Measurements from ENCODE around the gene SLC22A3. TPM values are rescaled to one million over a fixed set of nuclear protein-coding genes. Genes with fewer than 3 reads are reported as not detected.

The SLC22A3 gene
- total RNA-seq, 2 donors from 2014 or later = 91.5 to 144 TPM

GRCh38 chr6:160355001-160355400 is 6.8 kb downstream of the SLC22A3 start:
- Histone ChIP-seq H3K36me3 (no peaks in the 10 kb centered on the region), H3K9me3 (no peaks in the 10 kb centered on the region), H3K4me3 (peak overlapping the region; percentile 33), H3K27me3 (replicated peaks; ENCODE audit: insufficient read depth) (no peaks in the 10 kb centered on the region), H3K27ac (peak overlapping the region; percentile 96 to 99), H3K4me1 (ENCODE audit: control insufficient read depth in 1 of 2, low read depth in 2 of 2) (peaks cover 49 to 98% of the 10 kb centered on the region in 2 donors)
- peak; percentile 47 for ATAC-seq (ENCODE audit: insufficient number of reproducible peaks, low FRiP score, low read depth)
- TF ChIP-seq CTCF (IDR thresholded peaks at IDR 0.05) = no peak
- no peak for DNase-seq (ENCODE audit: low spot score)

DNA sequence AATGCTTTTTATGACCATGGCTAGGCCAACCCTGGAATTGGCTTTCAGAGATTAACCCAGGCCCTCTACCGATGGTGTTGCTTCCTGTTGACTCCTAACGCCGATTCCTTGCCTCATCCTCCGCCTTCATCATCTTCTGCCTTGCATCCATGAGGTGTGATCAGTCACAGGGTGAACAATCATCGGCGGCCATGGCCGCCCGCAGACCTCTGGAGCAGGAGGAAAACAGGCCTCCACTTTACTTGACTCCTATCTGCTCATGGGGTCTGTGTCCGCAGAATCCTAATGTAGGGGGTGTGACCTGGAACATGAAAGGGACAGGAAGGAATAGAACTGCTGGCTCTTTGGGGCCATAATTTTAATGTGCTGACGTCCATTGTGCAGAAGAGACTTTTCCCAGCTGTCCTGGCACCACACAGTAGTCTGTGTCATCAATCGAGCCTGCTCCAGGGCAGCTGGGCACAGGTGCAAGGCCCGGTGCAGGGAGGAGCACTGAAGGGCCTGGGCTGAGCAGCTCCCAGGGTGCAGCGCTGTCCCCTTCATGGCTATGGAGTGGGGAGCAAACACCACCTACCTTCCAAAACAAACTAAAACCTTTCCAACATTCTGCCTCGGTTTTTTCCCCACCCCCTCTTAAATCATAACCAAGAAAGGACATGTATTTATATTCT is 8.0 kb downstream of the SLC22A3 start:
- no peaks in the 10 kb centered on the region for H3K9me3 ChIP-seq
- peaks cover 49 to 98% of the 10 kb centered on the region in 2 donors for H3K4me1 ChIP-seq (ENCODE audit: control insufficient read depth in 1 of 2, low read depth in 2 of 2)
- H3K27ac ChIP-seq = peak overlapping the region; percentile 96 to 99
- no peak for DNase-seq (ENCODE audit: low spot score)
- peak overlapping the region; percentile 5 for H3K4me3 ChIP-seq
- no peaks in the 10 kb centered on the region for H3K36me3 ChIP-seq
- H3K27me3 ChIP-seq (replicated peaks; ENCODE audit: insufficient read depth) = no peaks in the 10 kb centered on the region
- no peak for TF ChIP-seq CTCF (IDR thresholded peaks at IDR 0.05)
- ATAC-seq (ENCODE audit: insufficient number of reproducible peaks, low FRiP score, low read depth) = no peak

- Histone ChIP-seq H3K36me3 (no peaks in the 10 kb centered on the region), H3K4me1 (ENCODE audit: control insufficient read depth in 1 of 2, low read depth in 2 of 2) (peaks cover 49 to 96% of the 10 kb centered on the region in 2 donors), H3K4me3 (peak overlapping the region; percentile 14), H3K9me3 (no peaks in the 10 kb centered on the region), H3K27me3 (replicated peaks; ENCODE audit: insufficient read depth) (no peaks in the 10 kb centered on the region), H3K27ac (peak overlapping the region; percentile 96 to 99)
- ATAC-seq (ENCODE audit: insufficient number of reproducible peaks, low FRiP score, low read depth) (no peak), DNase-seq (ENCODE audit: low spot score) (no peak)
- TF ChIP-seq CTCF (IDR thresholded peaks at IDR 0.05) = no peak
Measured at GRCh38 chr6:160357088-160357487, 8.9 kb downstream of the SLC22A3 start.

- no peak for ATAC-seq (ENCODE audit: insufficient number of reproducible peaks, low FRiP score, low read depth)
- Histone ChIP-seq H3K4me1 (ENCODE audit: control insufficient read depth in 1 of 2, low read depth in 2 of 2) (peaks cover 42 to 96% of the 10 kb centered on the region in 2 donors), H3K27ac (peak overlapping the region; percentile 96 to 99)
Measured at GRCh38 chr6:160358225-160359119, 10.3 kb downstream of the SLC22A3 start.

More at GRCh38 chr6:160358225-160359119, 10.3 kb downstream of the SLC22A3 start:
- TF ChIP-seq CTCF (IDR thresholded peaks at IDR 0.05) = no peak
- Histone ChIP-seq H3K9me3 (no peaks in the 10 kb centered on the region), H3K4me3 (peak overlapping the region; percentile 46), H3K27me3 (replicated peaks; ENCODE audit: insufficient read depth) (no peaks in the 10 kb centered on the region), H3K36me3 (no peaks in the 10 kb centered on the region)
- no peak for DNase-seq (ENCODE audit: low spot score)

All from thoracic aorta (tissue), 2 donors.